ENCODE data around the gene ASPG. TPM values are rescaled to one million over a fixed set of nuclear protein-coding genes. Genes with fewer than 3 reads are reported as not detected.

The ASPG gene
- total and polyA plus RNA-seq, 4 experiments from 2014 or later: not detected

DNA sequence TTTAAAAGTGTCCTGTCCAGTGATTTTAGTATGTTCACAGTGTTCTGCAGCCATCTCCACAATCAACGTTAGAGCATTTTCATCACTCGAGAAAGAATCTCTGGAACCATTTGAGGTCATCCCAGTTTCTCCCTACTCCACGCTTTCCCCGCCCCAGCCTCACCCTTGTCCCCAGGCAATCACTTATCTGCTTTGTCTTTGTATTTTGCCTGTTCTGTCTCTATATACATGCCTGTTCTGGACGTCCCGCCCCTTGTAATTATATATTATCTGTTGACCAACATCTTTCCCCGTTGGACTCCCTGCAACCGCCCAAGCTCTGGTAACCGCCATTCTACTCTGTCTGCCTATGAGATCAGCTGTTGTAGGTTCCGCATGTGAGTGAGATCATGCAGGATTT, 21.5 kb upstream of the ASPG start:
- Mint-ChIP-seq H3K27me3 (peaks cover 23 to 27% of the 10 kb centered on the region in 2 donors), H3K9me3 (peaks cover 3 to 24% (median 10%) of the 10 kb centered on the region in 8 donors), H3K4me1 (no peaks in the 10 kb centered on the region), H3K4me3 (no peak overlapping the region), H3K27ac (no peak overlapping the region), H3K36me3 (peaks cover 0 to 5% of the 10 kb centered on the region in 2 donors)
- H3K36me3 ChIP-seq (ENCODE audit: insufficient read depth, low read length): no peaks in the 10 kb centered on the region
- ChIA-PET POLR2A (ENCODE audit: partially characterized antibody) (no interaction called here), CTCF (ENCODE audit: partially characterized antibody) (interaction anchor here (1.4 kb wide), 1 partner anchor 14 kb away, joined by 3 read pairs; no protein-coding TSS in a partner anchor)
- no peak for DNase-seq
- intact Hi-C loops (cut with micrococcal nuclease): no loop called here
- no peaks in the 10 kb centered on the region for H3K27me3 ChIP-seq (ENCODE audit: insufficient read depth, low read length)
- H3K4me1 ChIP-seq (ENCODE audit: insufficient read depth, low read length): no peaks in the 10 kb centered on the region
- H3K27ac ChIP-seq (ENCODE audit: low read depth, low read length): no peak overlapping the region
- H3K4me3 ChIP-seq (ENCODE audit: low read length in 2 of 2): no peak overlapping the region
- H3K9me3 ChIP-seq (ENCODE audit: control insufficient read depth in 1 of 2, low read length in 2 of 2): no peaks in the 10 kb centered on the region

DNA sequence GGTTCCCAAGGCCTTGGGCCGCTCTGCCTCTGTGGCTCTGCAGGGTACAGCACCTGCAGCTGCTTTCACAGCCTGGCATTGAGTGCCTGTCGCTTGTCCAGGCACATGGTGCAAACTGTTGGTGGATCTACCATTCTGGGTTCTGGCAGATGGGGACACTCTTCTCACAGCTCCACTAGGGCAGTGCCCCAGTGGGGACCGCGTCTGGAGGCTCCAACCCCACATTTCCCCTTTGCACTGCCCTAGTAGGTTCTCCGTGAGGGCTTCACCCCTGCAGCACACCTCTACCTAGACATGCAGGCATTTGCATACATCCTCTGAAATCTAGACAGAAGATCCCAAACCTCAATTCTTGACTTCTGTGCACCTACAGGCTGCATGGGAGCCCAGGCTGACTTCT, 19.2 kb upstream of the ASPG start:
- CTCF ChIA-PET (ENCODE audit: partially characterized antibody): no interaction called here
- POLR2A ChIA-PET (ENCODE audit: partially characterized antibody): no interaction called here
- intact Hi-C loops (cut with micrococcal nuclease): no loop called here
- Histone ChIP-seq H3K36me3 (ENCODE audit: insufficient read depth, low read length) (no peaks in the 10 kb centered on the region), H3K4me3 (ENCODE audit: low read length in 2 of 2) (no peak overlapping the region), H3K27ac (ENCODE audit: low read depth, low read length) (no peak overlapping the region), H3K9me3 (ENCODE audit: control insufficient read depth in 1 of 2, low read length in 2 of 2) (no peaks in the 10 kb centered on the region), H3K4me1 (ENCODE audit: insufficient read depth, low read length) (no peaks in the 10 kb centered on the region), H3K27me3 (ENCODE audit: insufficient read depth, low read length) (peaks cover 4% of the 10 kb centered on the region)
- H3K4me3 Mint-ChIP-seq: no peak overlapping the region
- H3K9me3 Mint-ChIP-seq: peaks cover 3 to 24% (median 10%) of the 10 kb centered on the region in 8 donors
- H3K27me3 Mint-ChIP-seq: peaks cover 24 to 25% of the 10 kb centered on the region in 2 donors
- DNase-seq: no peak
- peaks cover 0 to 5% of the 10 kb centered on the region in 2 donors for H3K36me3 Mint-ChIP-seq
- no peak overlapping the region for H3K27ac Mint-ChIP-seq
- H3K4me1 Mint-ChIP-seq: no peaks in the 10 kb centered on the region

DNA sequence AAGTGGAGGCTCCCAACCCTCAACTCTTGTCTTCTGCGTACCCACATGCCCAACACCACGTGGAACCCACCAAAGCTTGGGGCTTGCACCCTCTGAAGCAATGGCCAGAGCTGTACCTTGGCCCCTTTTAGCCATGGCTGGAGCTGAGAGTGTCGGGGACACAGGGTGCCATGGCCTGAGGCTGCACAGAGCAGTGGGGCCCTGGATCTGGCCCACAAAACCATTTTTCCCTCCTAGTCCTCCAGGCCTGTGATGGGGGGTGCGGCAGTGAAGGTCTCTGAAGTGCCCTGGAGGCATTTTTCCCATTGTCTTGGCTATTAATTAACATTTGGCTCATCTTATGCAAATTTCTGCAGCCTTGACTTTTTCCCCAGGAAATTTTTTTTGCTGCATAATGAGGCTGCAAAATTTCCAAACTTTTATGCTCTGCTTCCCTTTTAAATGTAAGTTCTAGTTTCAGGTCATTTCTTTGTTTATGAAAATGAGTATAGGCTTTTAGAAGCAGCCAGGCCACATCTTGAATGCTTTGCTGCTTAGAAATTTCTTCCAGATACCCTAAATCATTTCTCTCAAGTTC, 18.7 kb upstream of the ASPG start:
- Histone ChIP-seq H3K9me3 (ENCODE audit: control insufficient read depth in 1 of 2, low read length in 2 of 2) (no peaks in the 10 kb centered on the region), H3K4me3 (ENCODE audit: low read length in 2 of 2) (no peak overlapping the region), H3K27me3 (ENCODE audit: insufficient read depth, low read length) (peaks cover 4% of the 10 kb centered on the region), H3K36me3 (ENCODE audit: insufficient read depth, low read length) (no peaks in the 10 kb centered on the region), H3K27ac (ENCODE audit: low read depth, low read length) (no peak overlapping the region), H3K4me1 (ENCODE audit: insufficient read depth, low read length) (no peaks in the 10 kb centered on the region)
- no peak for DNase-seq
- Mint-ChIP-seq H3K27me3 (peaks cover 24 to 25% of the 10 kb centered on the region in 2 donors), H3K36me3 (peaks cover 0 to 5% of the 10 kb centered on the region in 2 donors), H3K4me3 (no peak overlapping the region), H3K4me1 (no peaks in the 10 kb centered on the region), H3K27ac (no peak overlapping the region), H3K9me3 (peaks cover 3 to 24% (median 10%) of the 10 kb centered on the region in 8 donors)
- intact Hi-C loops (cut with micrococcal nuclease): no loop called here
- ChIA-PET CTCF (ENCODE audit: partially characterized antibody) (no interaction called here), POLR2A (ENCODE audit: partially characterized antibody) (no interaction called here)

DNA sequence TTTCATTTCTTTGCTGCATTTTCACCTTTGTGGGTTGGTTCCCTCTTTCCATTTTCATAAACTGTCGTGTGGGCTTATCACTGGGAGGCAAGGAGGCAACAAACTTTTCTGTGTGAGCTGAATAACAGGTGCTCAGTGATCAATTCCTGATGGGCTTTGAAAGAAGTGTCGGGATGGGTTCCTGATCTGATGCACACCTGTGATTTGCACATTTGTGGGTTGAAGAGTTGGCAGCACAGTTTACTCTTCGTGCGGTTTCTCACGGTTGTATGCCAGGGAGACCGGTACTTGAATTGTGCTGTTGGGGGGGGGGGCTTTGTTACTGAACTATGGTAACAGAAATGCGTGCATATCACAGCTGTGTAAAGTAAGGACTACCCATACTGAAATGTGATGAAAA, 16.0 kb upstream of the ASPG start:
- Mint-ChIP-seq H3K27ac (no peak overlapping the region), H3K4me3 (no peak overlapping the region), H3K9me3 (peaks cover 6 to 39% (median 22%) of the 10 kb centered on the region in 8 donors), H3K27me3 (peaks cover 14 to 21% of the 10 kb centered on the region in 2 donors), H3K36me3 (peaks cover 0 to 5% of the 10 kb centered on the region in 2 donors), H3K4me1 (peaks cover 0 to 5% (median 0%) of the 10 kb centered on the region in 4 donors)
- ChIA-PET POLR2A (ENCODE audit: partially characterized antibody) (no interaction called here), CTCF (ENCODE audit: partially characterized antibody) (interaction anchor here (0.6 kb wide), 1 partner anchor 128 kb away, joined by 3 read pairs; no protein-coding TSS in a partner anchor)
- intact Hi-C loops (cut with micrococcal nuclease): no loop called here
- no peak for DNase-seq
- Histone ChIP-seq H3K4me1 (ENCODE audit: insufficient read depth, low read length) (no peaks in the 10 kb centered on the region), H3K9me3 (ENCODE audit: control insufficient read depth in 1 of 2, low read length in 2 of 2) (peaks cover 0 to 6% of the 10 kb centered on the region in 2 donors), H3K27ac (ENCODE audit: low read depth, low read length) (no peak overlapping the region), H3K27me3 (ENCODE audit: insufficient read depth, low read length) (peaks cover 4% of the 10 kb centered on the region), H3K36me3 (ENCODE audit: insufficient read depth, low read length) (no peaks in the 10 kb centered on the region), H3K4me3 (ENCODE audit: low read length in 2 of 2) (no peak overlapping the region)

DNA sequence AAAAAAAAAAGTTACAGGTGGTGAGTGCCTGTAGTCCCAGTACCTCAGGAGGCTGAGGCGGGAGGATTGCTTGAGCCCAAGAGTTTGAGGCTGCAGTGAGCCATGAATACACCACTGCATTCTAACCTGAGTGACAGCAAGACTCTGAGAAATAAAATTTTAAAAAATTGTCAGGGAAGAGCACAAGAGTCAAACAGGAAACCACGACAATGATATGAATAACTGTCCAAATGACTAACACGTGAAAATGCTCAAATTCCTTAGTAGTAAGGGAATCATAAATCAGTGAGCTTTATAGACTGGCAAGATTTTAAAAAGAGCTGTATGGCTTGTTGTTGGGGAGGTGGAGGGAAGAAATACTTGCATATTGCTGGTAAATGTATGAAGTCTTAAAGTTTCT, 12.9 kb upstream of the ASPG start:
- peaks cover 4% of the 10 kb centered on the region for H3K27me3 ChIP-seq (ENCODE audit: insufficient read depth, low read length)
- Mint-ChIP-seq H3K4me1 (peaks cover 8 to 16% (median 12%) of the 10 kb centered on the region in 4 donors), H3K9me3 (peaks cover 3 to 19% (median 12%) of the 10 kb centered on the region in 8 donors), H3K27me3 (peaks cover 5 to 9% of the 10 kb centered on the region in 2 donors), H3K36me3 (no peaks in the 10 kb centered on the region), H3K27ac (no peak overlapping the region), H3K4me3 (no peak overlapping the region)
- H3K36me3 ChIP-seq (ENCODE audit: insufficient read depth, low read length): no peaks in the 10 kb centered on the region
- intact Hi-C loops (cut with micrococcal nuclease): no loop called here
- H3K9me3 ChIP-seq (ENCODE audit: control insufficient read depth in 1 of 2, low read length in 2 of 2): peaks cover 0 to 6% of the 10 kb centered on the region in 2 donors
- peaks cover 13% of the 10 kb centered on the region for H3K4me1 ChIP-seq (ENCODE audit: insufficient read depth, low read length)
- H3K27ac ChIP-seq (ENCODE audit: low read depth, low read length): no peak overlapping the region
- DNase-seq: no peak
- CTCF ChIA-PET (ENCODE audit: partially characterized antibody): no interaction called here
- POLR2A ChIA-PET (ENCODE audit: partially characterized antibody): no interaction called here
- no peak overlapping the region for H3K4me3 ChIP-seq (ENCODE audit: low read length in 2 of 2)

DNA sequence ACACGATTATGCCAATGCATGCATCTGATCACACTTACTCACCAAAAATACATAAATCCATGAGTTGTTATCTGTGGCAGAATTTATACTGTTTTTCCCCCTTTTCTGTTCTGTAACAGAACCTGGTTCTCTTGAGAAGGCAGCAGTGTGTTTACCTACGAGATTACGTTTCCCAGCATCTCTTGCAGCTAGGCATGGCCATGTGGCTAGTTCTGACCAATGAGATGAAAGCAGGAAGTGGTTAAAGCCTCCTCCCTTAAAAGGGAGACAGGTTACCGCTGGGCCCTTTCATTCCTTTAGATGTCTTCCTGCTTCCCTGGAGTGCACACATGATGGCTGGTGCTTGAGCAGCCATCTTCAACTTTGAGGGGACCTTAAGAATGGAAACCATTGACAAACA, 11.7 kb upstream of the ASPG start:
- H3K9me3 Mint-ChIP-seq: peaks cover 3 to 16% (median 12%) of the 10 kb centered on the region in 8 donors
- peak overlapping the region in 1 of 7 donors; percentile 5 for H3K27ac Mint-ChIP-seq
- Histone ChIP-seq H3K27ac (ENCODE audit: low read depth, low read length) (no peak overlapping the region), H3K27me3 (ENCODE audit: insufficient read depth, low read length) (peaks cover 4% of the 10 kb centered on the region), H3K9me3 (ENCODE audit: control insufficient read depth in 1 of 2, low read length in 2 of 2) (peaks cover 0 to 6% of the 10 kb centered on the region in 2 donors), H3K4me3 (ENCODE audit: low read length in 2 of 2) (no peak overlapping the region), H3K4me1 (ENCODE audit: insufficient read depth, low read length) (peaks cover 21% of the 10 kb centered on the region), H3K36me3 (ENCODE audit: insufficient read depth, low read length) (no peaks in the 10 kb centered on the region)
- POLR2A ChIA-PET (ENCODE audit: partially characterized antibody): no interaction called here
- DNase-seq: no peak
- H3K27me3 Mint-ChIP-seq: peaks cover 4 to 5% of the 10 kb centered on the region in 2 donors
- H3K36me3 Mint-ChIP-seq: no peaks in the 10 kb centered on the region
- H3K4me1 Mint-ChIP-seq: peaks cover 14 to 25% (median 20%) of the 10 kb centered on the region in 4 donors
- H3K4me3 Mint-ChIP-seq: no peak overlapping the region
- intact Hi-C loops (cut with micrococcal nuclease): no loop called here
- CTCF ChIA-PET (ENCODE audit: partially characterized antibody): no interaction called here

DNA sequence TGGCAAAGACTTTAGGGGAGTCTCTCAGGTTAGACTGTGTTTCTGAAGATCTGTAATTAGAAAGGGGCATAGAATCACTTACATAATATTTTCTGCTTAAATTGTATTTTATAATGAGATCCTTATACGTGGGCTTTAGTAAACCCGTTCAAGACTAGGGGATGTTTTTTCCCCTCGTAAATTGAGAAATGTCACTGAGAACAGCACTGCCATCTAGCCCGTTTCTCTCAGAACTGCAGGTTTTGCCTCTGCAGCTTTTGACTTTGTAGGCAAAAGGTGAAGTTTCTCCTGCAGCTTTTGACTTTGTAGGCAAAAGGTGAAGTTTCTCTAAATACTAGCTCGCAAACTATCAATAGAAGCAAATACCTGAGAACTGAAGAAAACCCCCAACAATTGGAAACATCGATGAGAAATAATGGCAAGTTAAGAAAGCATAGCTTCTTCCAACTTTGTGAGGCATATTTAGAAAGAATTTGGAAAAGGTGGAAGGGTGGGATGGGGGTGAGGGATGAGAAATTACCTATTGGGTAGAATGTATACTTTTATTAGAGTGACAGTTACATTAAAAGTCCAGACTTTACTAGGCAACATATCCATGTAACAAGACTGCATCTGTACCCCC, 9.9 kb upstream of the ASPG start:
- no peak overlapping the region for H3K4me3 ChIP-seq (ENCODE audit: low read length in 2 of 2)
- intact Hi-C loops (cut with micrococcal nuclease): loop anchor here (5.0 kb wide), 1 partner anchor 322 kb away; no protein-coding TSS in a partner anchor
- H3K4me1 Mint-ChIP-seq: peaks cover 14 to 25% (median 21%) of the 10 kb centered on the region in 4 donors
- no peak for DNase-seq
- no peaks in the 10 kb centered on the region for H3K36me3 ChIP-seq (ENCODE audit: insufficient read depth, low read length)
- peaks cover 0 to 6% of the 10 kb centered on the region in 2 donors for H3K9me3 ChIP-seq (ENCODE audit: control insufficient read depth in 1 of 2, low read length in 2 of 2)
- peak overlapping the region in 3 of 7 donors; percentile 15 to 70 (median 50) for H3K27ac Mint-ChIP-seq
- no peak overlapping the region for H3K4me3 Mint-ChIP-seq
- ChIA-PET CTCF (ENCODE audit: partially characterized antibody) (interaction anchor here (3.2 kb wide), 1 partner anchor 489 kb away, joined by 29 read pairs; no protein-coding TSS in a partner anchor), POLR2A (ENCODE audit: partially characterized antibody) (no interaction called here)
- no peaks in the 10 kb centered on the region for H3K27me3 ChIP-seq (ENCODE audit: insufficient read depth, low read length)
- peaks cover 3 to 16% (median 13%) of the 10 kb centered on the region in 8 donors for H3K9me3 Mint-ChIP-seq
- peaks cover 0 to 1% of the 10 kb centered on the region in 2 donors for H3K27me3 Mint-ChIP-seq
- H3K4me1 ChIP-seq (ENCODE audit: insufficient read depth, low read length): peaks cover 21% of the 10 kb centered on the region
- H3K36me3 Mint-ChIP-seq: no peaks in the 10 kb centered on the region
- H3K27ac ChIP-seq (ENCODE audit: low read depth, low read length): no peak overlapping the region
